ENCODE results near the gene P4HA1. TPM values are rescaled to one million over a fixed set of nuclear protein-coding genes. Genes with fewer than 3 reads are reported as not detected.

Gene P4HA1
- polyA plus RNA-seq, 1 donor from 2014 or later = 24.2 TPM

DNA sequence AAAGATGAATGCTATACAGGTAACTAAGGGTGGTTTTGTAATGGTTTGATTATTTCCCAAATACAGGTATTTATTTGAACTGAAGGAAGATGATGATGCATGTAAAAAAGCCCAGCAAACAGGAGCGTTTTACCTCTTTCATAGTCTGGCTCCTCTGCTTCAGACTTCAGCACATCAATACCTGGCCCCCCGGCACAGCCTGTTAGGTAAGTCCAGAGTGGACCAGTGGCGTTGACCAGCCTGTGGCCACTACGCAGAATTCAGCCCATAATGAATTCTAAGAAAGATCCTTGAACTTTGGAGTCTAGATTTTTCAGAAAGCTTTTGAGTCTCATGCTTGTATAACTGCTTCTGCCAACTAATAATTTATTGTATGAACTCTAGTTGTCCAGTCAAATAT, 23.3 kb upstream of the P4HA1 start:
- H3K9me2 ChIP-seq (ENCODE audit: insufficient read depth, low read length) = no peaks in the 10 kb centered on the region
- TF ChIP-seq RAD21 (conservative IDR thresholded peaks at IDR 0.05) (no peak), EZH2 (IDR thresholded peaks at IDR 0.05; ENCODE audit: borderline replicate concordance, insufficient read depth, low read length, poor library complexity, severe bottlenecking) (no peak), POLR2AphosphoS5 (IDR thresholded peaks at IDR 0.05) (no peak), MXI1 (conservative IDR thresholded peaks at IDR 0.05; ENCODE audit: poor library complexity, severe bottlenecking) (no peak), TAF1 (IDR thresholded peaks at IDR 0.05; ENCODE audit: low read depth) (no peak), EP300 (conservative IDR thresholded peaks at IDR 0.05; ENCODE audit: poor library complexity, severe bottlenecking) (no peak), SMC3 (conservative IDR thresholded peaks at IDR 0.05; ENCODE audit: poor library complexity) (no peak), REST (IDR thresholded peaks at IDR 0.05; ENCODE audit: borderline replicate concordance) (no peak)
- TF ChIP-seq, protein P1, sequence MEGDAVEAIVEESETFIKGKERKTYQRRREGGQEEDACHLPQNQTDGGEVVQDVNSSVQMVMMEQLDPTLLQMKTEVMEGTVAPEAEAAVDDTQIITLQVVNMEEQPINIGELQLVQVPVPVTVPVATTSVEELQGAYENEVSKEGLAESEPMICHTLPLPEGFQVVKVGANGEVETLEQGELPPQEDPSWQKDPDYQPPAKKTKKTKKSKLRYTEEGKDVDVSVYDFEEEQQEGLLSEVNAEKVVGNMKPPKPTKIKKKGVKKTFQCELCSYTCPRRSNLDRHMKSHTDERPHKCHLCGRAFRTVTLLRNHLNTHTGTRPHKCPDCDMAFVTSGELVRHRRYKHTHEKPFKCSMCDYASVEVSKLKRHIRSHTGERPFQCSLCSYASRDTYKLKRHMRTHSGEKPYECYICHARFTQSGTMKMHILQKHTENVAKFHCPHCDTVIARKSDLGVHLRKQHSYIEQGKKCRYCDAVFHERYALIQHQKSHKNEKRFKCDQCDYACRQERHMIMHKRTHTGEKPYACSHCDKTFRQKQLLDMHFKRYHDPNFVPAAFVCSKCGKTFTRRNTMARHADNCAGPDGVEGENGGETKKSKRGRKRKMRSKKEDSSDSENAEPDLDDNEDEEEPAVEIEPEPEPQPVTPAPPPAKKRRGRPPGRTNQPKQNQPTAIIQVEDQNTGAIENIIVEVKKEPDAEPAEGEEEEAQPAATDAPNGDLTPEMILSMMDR (IDR thresholded peaks at IDR 0.05; ENCODE audit: poor library complexity, severe bottlenecking) = no peak
- H3K4me3 ChIP-seq (ENCODE audit: low read length) = no peak overlapping the region
- H3F3A ChIP-seq (ENCODE audit: insufficient read depth, low read length, poor library complexity, severe bottlenecking) = no peaks in the 10 kb centered on the region
- no peaks in the 10 kb centered on the region for H3K9me3 ChIP-seq (ENCODE audit: low read length)
- H3K79me2 ChIP-seq (replicated peaks; ENCODE audit: insufficient read depth, low read length) = no peaks in the 10 kb centered on the region
- H3K9ac ChIP-seq (ENCODE audit: low read length) = no peak overlapping the region
- H3K27me3 ChIP-seq (ENCODE audit: insufficient read depth, low read depth, low read length) = no peaks in the 10 kb centered on the region
- no peaks in the 10 kb centered on the region for H3K36me3 ChIP-seq (ENCODE audit: insufficient read depth, low read length)
- no peak overlapping the region for H3K4me2 ChIP-seq (ENCODE audit: low read length)
- no peak overlapping the region for H3K27ac ChIP-seq (ENCODE audit: low read length)
- no peak overlapping the region for H2AFZ ChIP-seq (ENCODE audit: low read depth, low read length)
- no peaks in the 10 kb centered on the region for H4K20me1 ChIP-seq (ENCODE audit: insufficient read depth)

- Histone ChIP-seq H3K36me3 (ENCODE audit: insufficient read depth, low read length) (no peaks in the 10 kb centered on the region), H3K79me2 (replicated peaks; ENCODE audit: insufficient read depth, low read length) (no peaks in the 10 kb centered on the region), H3F3A (ENCODE audit: insufficient read depth, low read length, poor library complexity, severe bottlenecking) (no peaks in the 10 kb centered on the region), H3K4me2 (ENCODE audit: low read length) (no peak overlapping the region), H3K27ac (ENCODE audit: low read length) (no peak overlapping the region), H3K9me3 (ENCODE audit: low read length) (no peaks in the 10 kb centered on the region), H2AFZ (ENCODE audit: low read depth, low read length) (no peak overlapping the region), H3K9me2 (ENCODE audit: insufficient read depth, low read length) (no peaks in the 10 kb centered on the region), H4K20me1 (ENCODE audit: insufficient read depth) (no peaks in the 10 kb centered on the region), H3K9ac (ENCODE audit: low read length) (no peak overlapping the region), H3K27me3 (ENCODE audit: insufficient read depth, low read depth, low read length) (no peaks in the 10 kb centered on the region), H3K4me3 (ENCODE audit: low read length) (no peak overlapping the region)
- TF ChIP-seq TAF1 (IDR thresholded peaks at IDR 0.05; ENCODE audit: low read depth) (no peak), POLR2AphosphoS5 (IDR thresholded peaks at IDR 0.05) (no peak), REST (IDR thresholded peaks at IDR 0.05; ENCODE audit: borderline replicate concordance) (no peak), EZH2 (IDR thresholded peaks at IDR 0.05; ENCODE audit: borderline replicate concordance, insufficient read depth, low read length, poor library complexity, severe bottlenecking) (no peak), RAD21 (conservative IDR thresholded peaks at IDR 0.05) (no peak), MXI1 (conservative IDR thresholded peaks at IDR 0.05; ENCODE audit: poor library complexity, severe bottlenecking) (no peak), EP300 (conservative IDR thresholded peaks at IDR 0.05; ENCODE audit: poor library complexity, severe bottlenecking) (no peak), SMC3 (conservative IDR thresholded peaks at IDR 0.05; ENCODE audit: poor library complexity) (no peak)
- TF ChIP-seq, protein P1 (IDR thresholded peaks at IDR 0.05; ENCODE audit: poor library complexity, severe bottlenecking) = no peak
Measured at GRCh38 chr10:73119457-73119856, 22.8 kb upstream of the P4HA1 start.
